Measurements from ENCODE around the gene ABCA10.
"Not testable (repeated sequence)": the region's sequence is repeated elsewhere in the genome, so short reads cannot be mapped to it uniquely, and the experiment has no call there.

Gene ABCA10

GRCh38 chr17:69173118-69173517 is 55.5 kb downstream of the ABCA10 start:
- Histone ChIP-seq H3K4me1 (ENCODE audit: control insufficient read depth in 2 of 2, insufficient read depth in 2 of 2, low read length in 2 of 2) (no peaks in the 10 kb centered on the region), H3K27ac (ENCODE audit: low read depth in 2 of 2, low read length in 2 of 2) (no peak overlapping the region), H3K36me3 (ENCODE audit: control insufficient read depth in 2 of 2, insufficient read depth in 2 of 2, low read length in 2 of 2) (no peaks in the 10 kb centered on the region)

GRCh38 chr17:69170377-69170776 is 58.2 kb downstream of the ABCA10 start:
- H3K9me3 ChIP-seq (ENCODE audit: control insufficient read depth in 2 of 2, low read length in 2 of 2), result no peaks in the 10 kb centered on the region
- H3K27me3 ChIP-seq (ENCODE audit: control insufficient read depth in 2 of 2, insufficient read depth in 2 of 2, low read length in 2 of 2), result no peaks in the 10 kb centered on the region
- no peak overlapping the region for H3K9ac ChIP-seq (ENCODE audit: low read depth in 1 of 2, low read length in 2 of 2)
- H3K4me3 ChIP-seq (ENCODE audit: low read length in 2 of 2), result no peak overlapping the region
- no peaks in the 10 kb centered on the region for H3K4me1 ChIP-seq (ENCODE audit: control insufficient read depth in 2 of 2, insufficient read depth in 2 of 2, low read length in 2 of 2)
- H3K27ac ChIP-seq (ENCODE audit: low read depth in 2 of 2, low read length in 2 of 2), result no peak overlapping the region
- no peaks in the 10 kb centered on the region for H3K36me3 ChIP-seq (ENCODE audit: control insufficient read depth in 2 of 2, insufficient read depth in 2 of 2, low read length in 2 of 2)

More at GRCh38 chr17:69173118-69173517, 55.5 kb downstream of the ABCA10 start:
- Histone ChIP-seq H3K9ac (ENCODE audit: low read depth in 1 of 2, low read length in 2 of 2) (no peak overlapping the region), H3K27me3 (ENCODE audit: control insufficient read depth in 2 of 2, insufficient read depth in 2 of 2, low read length in 2 of 2) (no peaks in the 10 kb centered on the region), H3K9me3 (ENCODE audit: control insufficient read depth in 2 of 2, low read length in 2 of 2) (no peaks in the 10 kb centered on the region), H3K4me3 (ENCODE audit: low read length in 2 of 2) (no peak overlapping the region)

GRCh38 chr17:69168642-69169041 is 60.0 kb downstream of the ABCA10 start:
- H3K27ac ChIP-seq (ENCODE audit: low read depth in 2 of 2, low read length in 2 of 2); H3K4me1 ChIP-seq (ENCODE audit: control insufficient read depth in 2 of 2, insufficient read depth in 2 of 2, low read length in 2 of 2); H3K9ac ChIP-seq (ENCODE audit: low read depth in 1 of 2, low read length in 2 of 2); H3K27me3 ChIP-seq (ENCODE audit: control insufficient read depth in 2 of 2, insufficient read depth in 2 of 2, low read length in 2 of 2); H3K4me3 ChIP-seq (ENCODE audit: low read length in 2 of 2); H3K9me3 ChIP-seq (ENCODE audit: control insufficient read depth in 2 of 2, low read length in 2 of 2); H3K36me3 ChIP-seq (ENCODE audit: control insufficient read depth in 2 of 2, insufficient read depth in 2 of 2, low read length in 2 of 2): not testable (repeated sequence)

- H3K9me3 ChIP-seq (ENCODE audit: control insufficient read depth in 2 of 2, low read length in 2 of 2), result no peaks in the 10 kb centered on the region
- H3K27ac ChIP-seq (ENCODE audit: low read depth in 2 of 2, low read length in 2 of 2), result no peak overlapping the region
- no peaks in the 10 kb centered on the region for H3K36me3 ChIP-seq (ENCODE audit: control insufficient read depth in 2 of 2, insufficient read depth in 2 of 2, low read length in 2 of 2)
- H3K4me1 ChIP-seq (ENCODE audit: control insufficient read depth in 2 of 2, insufficient read depth in 2 of 2, low read length in 2 of 2), result no peaks in the 10 kb centered on the region
- H3K4me3 ChIP-seq (ENCODE audit: low read length in 2 of 2), result no peak overlapping the region
- H3K27me3 ChIP-seq (ENCODE audit: control insufficient read depth in 2 of 2, insufficient read depth in 2 of 2, low read length in 2 of 2), result no peaks in the 10 kb centered on the region
- no peak overlapping the region for H3K9ac ChIP-seq (ENCODE audit: low read depth in 1 of 2, low read length in 2 of 2)
These were observed 61.7 kb downstream of the ABCA10 start for GRCh38 chr17:69166957-69167356.

- Histone ChIP-seq H3K36me3 (ENCODE audit: control insufficient read depth in 2 of 2, insufficient read depth in 2 of 2, low read length in 2 of 2) (no peaks in the 10 kb centered on the region), H3K4me3 (ENCODE audit: low read length in 2 of 2) (no peak overlapping the region), H3K27ac (ENCODE audit: low read depth in 2 of 2, low read length in 2 of 2) (no peak overlapping the region), H3K9me3 (ENCODE audit: control insufficient read depth in 2 of 2, low read length in 2 of 2) (no peaks in the 10 kb centered on the region), H3K4me1 (ENCODE audit: control insufficient read depth in 2 of 2, insufficient read depth in 2 of 2, low read length in 2 of 2) (no peaks in the 10 kb centered on the region), H3K9ac (ENCODE audit: low read depth in 1 of 2, low read length in 2 of 2) (no peak overlapping the region), H3K27me3 (ENCODE audit: control insufficient read depth in 2 of 2, insufficient read depth in 2 of 2, low read length in 2 of 2) (no peaks in the 10 kb centered on the region)
These were observed 64.4 kb downstream of the ABCA10 start for GRCh38 chr17:69164206-69164605.

GRCh38 chr17:69159418-69159817 is 69.2 kb downstream of the ABCA10 start:
- Histone ChIP-seq H3K4me3 (ENCODE audit: low read length in 2 of 2) (no peak overlapping the region), H3K36me3 (ENCODE audit: control insufficient read depth in 2 of 2, insufficient read depth in 2 of 2, low read length in 2 of 2) (no peaks in the 10 kb centered on the region), H3K4me1 (ENCODE audit: control insufficient read depth in 2 of 2, insufficient read depth in 2 of 2, low read length in 2 of 2) (no peaks in the 10 kb centered on the region), H3K27me3 (ENCODE audit: control insufficient read depth in 2 of 2, insufficient read depth in 2 of 2, low read length in 2 of 2) (no peaks in the 10 kb centered on the region), H3K9ac (ENCODE audit: low read depth in 1 of 2, low read length in 2 of 2) (no peak overlapping the region), H3K9me3 (ENCODE audit: control insufficient read depth in 2 of 2, low read length in 2 of 2) (no peaks in the 10 kb centered on the region), H3K27ac (ENCODE audit: low read depth in 2 of 2, low read length in 2 of 2) (no peak overlapping the region)

GRCh38 chr17:69154267-69154666 is 74.4 kb downstream of the ABCA10 start:
- Histone ChIP-seq H3K9me3 (ENCODE audit: control insufficient read depth in 2 of 2, low read length in 2 of 2) (no peaks in the 10 kb centered on the region), H3K36me3 (ENCODE audit: control insufficient read depth in 2 of 2, insufficient read depth in 2 of 2, low read length in 2 of 2) (no peaks in the 10 kb centered on the region), H3K4me1 (ENCODE audit: control insufficient read depth in 2 of 2, insufficient read depth in 2 of 2, low read length in 2 of 2) (no peaks in the 10 kb centered on the region), H3K27ac (ENCODE audit: low read depth in 2 of 2, low read length in 2 of 2) (no peak overlapping the region), H3K9ac (ENCODE audit: low read depth in 1 of 2, low read length in 2 of 2) (no peak overlapping the region), H3K4me3 (ENCODE audit: low read length in 2 of 2) (no peak overlapping the region), H3K27me3 (ENCODE audit: control insufficient read depth in 2 of 2, insufficient read depth in 2 of 2, low read length in 2 of 2) (no peaks in the 10 kb centered on the region)

GRCh38 chr17:69150333-69150732 is 78.3 kb downstream of the ABCA10 start:
- no peak overlapping the region for H3K4me3 ChIP-seq (ENCODE audit: low read length in 2 of 2)
- no peak overlapping the region for H3K27ac ChIP-seq (ENCODE audit: low read depth in 2 of 2, low read length in 2 of 2)
- H3K4me1 ChIP-seq (ENCODE audit: control insufficient read depth in 2 of 2, insufficient read depth in 2 of 2, low read length in 2 of 2), result no peaks in the 10 kb centered on the region
- H3K27me3 ChIP-seq (ENCODE audit: control insufficient read depth in 2 of 2, insufficient read depth in 2 of 2, low read length in 2 of 2), result no peaks in the 10 kb centered on the region
- H3K9ac ChIP-seq (ENCODE audit: low read depth in 1 of 2, low read length in 2 of 2), result no peak overlapping the region
- no peaks in the 10 kb centered on the region for H3K9me3 ChIP-seq (ENCODE audit: control insufficient read depth in 2 of 2, low read length in 2 of 2)
- no peaks in the 10 kb centered on the region for H3K36me3 ChIP-seq (ENCODE audit: control insufficient read depth in 2 of 2, insufficient read depth in 2 of 2, low read length in 2 of 2)

- Histone ChIP-seq H3K9ac (ENCODE audit: low read depth in 1 of 2, low read length in 2 of 2) (no peak overlapping the region), H3K4me1 (ENCODE audit: control insufficient read depth in 2 of 2, insufficient read depth in 2 of 2, low read length in 2 of 2) (no peaks in the 10 kb centered on the region), H3K4me3 (ENCODE audit: low read length in 2 of 2) (no peak overlapping the region), H3K36me3 (ENCODE audit: control insufficient read depth in 2 of 2, insufficient read depth in 2 of 2, low read length in 2 of 2) (no peaks in the 10 kb centered on the region), H3K9me3 (ENCODE audit: control insufficient read depth in 2 of 2, low read length in 2 of 2) (no peaks in the 10 kb centered on the region), H3K27me3 (ENCODE audit: control insufficient read depth in 2 of 2, insufficient read depth in 2 of 2, low read length in 2 of 2) (no peaks in the 10 kb centered on the region), H3K27ac (ENCODE audit: low read depth in 2 of 2, low read length in 2 of 2) (no peak overlapping the region)
These were observed 81.2 kb downstream of the ABCA10 start for GRCh38 chr17:69147460-69147859.

GRCh38 chr17:69144331-69145255 is 84.0 kb downstream of the ABCA10 start:
- H3K27me3 ChIP-seq (ENCODE audit: control insufficient read depth in 2 of 2, insufficient read depth in 2 of 2, low read length in 2 of 2), result no peaks in the 10 kb centered on the region
- H3K36me3 ChIP-seq (ENCODE audit: control insufficient read depth in 2 of 2, insufficient read depth in 2 of 2, low read length in 2 of 2), result no peaks in the 10 kb centered on the region
- no peaks in the 10 kb centered on the region for H3K9me3 ChIP-seq (ENCODE audit: control insufficient read depth in 2 of 2, low read length in 2 of 2)
- H3K4me3 ChIP-seq (ENCODE audit: low read length in 2 of 2), result no peak overlapping the region
- H3K9ac ChIP-seq (ENCODE audit: low read depth in 1 of 2, low read length in 2 of 2), result no peak overlapping the region
- H3K27ac ChIP-seq (ENCODE audit: low read depth in 2 of 2, low read length in 2 of 2), result no peak overlapping the region
- no peaks in the 10 kb centered on the region for H3K4me1 ChIP-seq (ENCODE audit: control insufficient read depth in 2 of 2, insufficient read depth in 2 of 2, low read length in 2 of 2)
